SIG-M5 (cell line): ENCODE measurements around the gene TRIM56.

Experiments
- DNase-seq: peaks from one replicate; lab custom pipeline; 2025; lab: John Stamatoyannopoulos, UW

Gene TRIM56

DNA sequence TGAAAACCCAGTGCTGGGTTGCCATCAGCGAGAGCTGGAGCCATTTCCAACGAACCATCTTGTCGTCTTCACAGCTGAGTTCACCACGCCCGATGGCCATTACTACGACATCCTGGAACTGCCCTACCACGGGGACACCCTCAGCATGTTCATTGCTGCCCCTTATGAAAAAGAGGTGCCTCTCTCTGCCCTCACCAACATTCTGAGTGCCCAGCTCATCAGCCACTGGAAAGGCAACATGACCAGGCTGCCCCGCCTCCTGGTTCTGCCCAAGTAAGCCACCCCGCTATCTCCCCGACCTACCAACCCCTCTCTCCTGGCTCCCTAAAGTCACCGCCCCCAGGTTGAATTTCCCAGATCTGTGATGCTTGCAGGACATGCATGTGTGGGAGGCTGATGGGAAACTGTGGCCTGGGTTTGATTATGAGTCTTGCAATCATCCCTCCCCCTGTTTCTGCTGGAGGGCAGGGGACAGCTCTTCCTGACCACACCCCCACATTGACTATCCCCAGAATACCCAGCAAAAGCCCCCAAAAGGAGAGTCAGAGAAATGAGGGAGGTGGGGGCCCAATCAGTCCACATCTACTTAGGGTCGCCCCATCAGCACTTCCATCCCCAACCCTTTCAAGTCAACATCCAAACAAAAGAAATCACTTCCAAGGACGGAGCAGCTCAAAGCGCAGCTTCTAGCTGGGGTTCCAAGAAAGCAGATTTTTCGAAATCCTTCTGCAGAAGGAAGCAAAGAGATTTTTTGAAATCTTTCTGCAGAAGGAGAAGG lies 48.5 kb downstream of the TRIM56 start:
- DNase-seq = no peak

DNA sequence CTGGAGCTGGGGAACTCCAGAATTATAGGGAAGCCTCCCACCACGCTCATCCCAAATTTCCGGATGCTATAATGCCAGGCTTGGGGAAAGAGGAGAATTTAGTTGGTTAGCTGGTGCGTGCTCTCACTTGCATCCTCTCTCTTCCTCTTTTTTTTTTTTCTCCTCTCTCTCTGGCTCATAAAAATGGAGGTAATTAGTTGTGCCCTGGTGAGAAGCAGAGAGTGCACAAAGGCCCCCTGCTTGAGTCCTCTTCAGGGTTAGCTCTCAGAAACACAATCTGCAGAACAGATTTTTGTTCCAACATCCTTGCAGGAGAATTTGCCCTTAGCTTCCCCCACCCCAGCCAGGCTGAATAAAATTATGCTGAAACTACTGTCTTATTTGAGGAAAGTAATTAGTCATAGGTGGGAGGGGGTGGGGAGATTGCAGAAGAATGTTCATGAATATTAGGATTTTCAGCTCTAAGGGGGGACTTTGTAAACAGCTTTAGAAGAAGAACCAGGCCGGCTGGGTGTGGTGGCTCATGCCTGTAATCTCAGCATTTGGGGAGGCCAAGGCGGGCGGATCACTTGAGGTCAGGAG lies 49.2 kb downstream of the TRIM56 start:
- DNase-seq = no peak

GRCh38 chr7:101137651-101138212 lies 52.5 kb downstream of the TRIM56 start:
- no peak for DNase-seq

- DNase-seq = peak; percentile 76
These were observed 53.1 kb downstream of the TRIM56 start for GRCh38 chr7:101138213-101138870.

DNA sequence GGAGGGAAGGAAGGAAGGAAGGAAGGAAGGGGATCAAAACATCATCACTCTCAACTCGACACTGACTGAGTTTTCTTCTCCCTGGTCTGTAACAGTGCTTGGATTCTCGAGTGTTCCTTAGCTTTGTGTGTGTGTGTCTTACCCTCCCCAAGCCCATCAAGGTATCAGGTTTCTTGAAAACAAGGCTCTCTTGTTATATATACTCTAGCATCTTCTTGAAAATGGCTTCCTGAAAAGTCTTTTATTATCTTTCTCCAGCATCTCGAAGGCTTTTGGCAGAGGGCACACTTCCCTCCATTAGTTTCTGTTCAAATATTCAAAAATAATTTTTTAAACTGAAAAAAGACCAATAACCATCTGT lies 55.0 kb downstream of the TRIM56 start:
- no peak for DNase-seq

GRCh38 chr7:101140746-101141382 lies 55.6 kb downstream of the TRIM56 start:
- no peak for DNase-seq
